GM12878 (cell line): ENCODE results near the gene RB1. TPM values are rescaled to one million over a fixed set of nuclear protein-coding genes. Genes with fewer than 3 reads are reported as not detected.

Source experiments
- ATAC-seq: fragments of 200-7000 bp; cut with Tn5 transposase; 3 replicates; pipeline ENCODE4 v1.9.1; 2020; ENCODE audit warnings: mild to moderate bottlenecking, moderate library complexity
- BruUV-seq: library from RNA; stranded (reverse); fragments of 400-500 nt; replicated peaks from 2 replicates; lab custom pipeline; 2021; lab: Mats Ljungman, UMichigan
- CTCF ChIA-PET: fragments of 300-600 bp; sonication (Branson Sonifier 250); formaldehyde crosslinking; extraction: SDS; loops from one replicate; lab custom pipeline; 2021; ENCODE audit warnings: inconsistent platforms; lab: Yijun Ruan, JAX
- POLR2A ChIA-PET: fragments of 350-600 bp; formaldehyde crosslinking; extraction: SDS; loops from one replicate; lab custom pipeline; 2021; ENCODE audit warnings: inconsistent platforms; lab: Charles Lee
- RAD21 ChIA-PET: fragments of 300-600 bp; sonication (Branson Sonifier 250); formaldehyde crosslinking; loops from one replicate; lab custom pipeline; 2023; ENCODE audit warnings: antibody characterized with exemption; ENCODE audit not compliant: unreplicated experiment; lab: Charles Lee
- SMC1A ChIA-PET: fragments of 300-600 bp; sonication (Branson Sonifier 250); formaldehyde crosslinking; loops from one replicate; lab custom pipeline; 2023; ENCODE audit not compliant: unreplicated experiment, uncharacterized antibody; lab: Charles Lee
- DNase-seq: peaks from one replicate; pipeline ENCODE4 v3.0.0-alpha.2; 2011; ENCODE audit warnings: low read depth, low spot score
- FAIRE-seq: peaks from 3 replicates; lab custom pipeline; 2011; peaks lifted over from hg19 to GRCh38; lab: Jason Lieb, UNC
- H2AFZ ChIP-seq: 2 replicates; pipeline ENCODE4 v1.6.0; 2011; ENCODE audit warnings: low read depth, low read length, control low read depth; ENCODE audit not compliant: control insufficient read depth
- H3K27ac ChIP-seq: 2 replicates; pipeline ENCODE4 v1.5.1; 2011; ENCODE audit warnings: control low read depth; ENCODE audit not compliant: control insufficient read depth, insufficient read depth
- H3K27me3 ChIP-seq, 2 experiments: replicated peaks in 1 of 2; 2 replicates each; pipeline versions ENCODE4 v1.6.0 to v1.6.1; 2011; ENCODE audit warnings: low read length in 1 of 2; ENCODE audit not compliant: control insufficient read depth in 2 of 2, insufficient read depth in 2 of 2
- H3K36me3 ChIP-seq, 2 experiments: 2 replicates each; pipeline ENCODE4 v1.5.1; 2011; ENCODE audit warnings: low read length in 1 of 2; ENCODE audit not compliant: control insufficient read depth in 2 of 2, insufficient read depth in 2 of 2
- H3K4me1 ChIP-seq: 2 replicates; pipeline ENCODE4 v1.6.1; 2011; ENCODE audit warnings: mild to moderate bottlenecking, low read length, moderate library complexity, mixed read lengths; ENCODE audit not compliant: control insufficient read depth, insufficient read depth
- H3K4me2 ChIP-seq: 2 replicates; pipeline ENCODE4 v1.6.0; 2011; ENCODE audit warnings: control low read depth; ENCODE audit not compliant: control insufficient read depth, insufficient read depth
- H3K4me3 ChIP-seq: fragments of 200-600 bp; sonication (generic); 2 replicates; pipeline ENCODE4 v1.5.1; 2016
- H3K79me2 ChIP-seq: 2 replicates; pipeline ENCODE4 v1.6.0; 2011; ENCODE audit warnings: low read length; ENCODE audit not compliant: control insufficient read depth, insufficient read depth
- H3K9ac ChIP-seq: 2 replicates; pipeline ENCODE4 v1.8.0; 2011; ENCODE audit warnings: low read length, control low read depth, mixed read lengths; ENCODE audit not compliant: control insufficient read depth, insufficient read depth
- H3K9me3 ChIP-seq: replicated peaks from 3 replicates; pipeline ENCODE4 v1.5.1; 2011; ENCODE audit warnings: mild to moderate bottlenecking, low read length; ENCODE audit not compliant: control insufficient read depth, insufficient read depth
- H4K20me1 ChIP-seq: 2 replicates; pipeline ENCODE4 v1.6.0; 2011; ENCODE audit not compliant: control insufficient read depth, insufficient read depth
- MTA3 ChIP-seq: IDR thresholded peaks from 2 replicates; pipeline ENCODE4 v1.6.1; 2012; ENCODE audit warnings: low read length, inconsistent platforms, borderline replicate concordance
- NKRF ChIP-seq: fragments of 450-650 bp; conservative IDR thresholded peaks from 2 replicates; pipeline ENCODE4 v1.6.1; 2017; ENCODE audit warnings: mild to moderate bottlenecking, moderate library complexity
- RCOR1 ChIP-seq: conservative IDR thresholded peaks from 2 replicates; pipeline ENCODE4 v1.6.1; 2012; ENCODE audit warnings: low read depth, low read length, improper control_type of control experiment
- SREBF1 ChIP-seq: IDR thresholded peaks from 2 replicates; pipeline ENCODE4 v1.6.1; 2012; ENCODE audit warnings: mild to moderate bottlenecking, low read length
- USF1 ChIP-seq: IDR thresholded peaks from 2 replicates; pipeline ENCODE4 v1.6.1; 2011; ENCODE audit warnings: borderline replicate concordance, low read depth, mild to moderate bottlenecking, moderate library complexity, mixed read lengths, low read length; ENCODE audit not compliant: insufficient read depth; ENCODE audit errors: extremely low read length
- YBX1 ChIP-seq: fragments of 450-650 bp; IDR thresholded peaks from 2 replicates; pipeline ENCODE4 v1.6.1; 2016; ENCODE audit warnings: antibody characterized with exemption
- WGBS: methylation state at CpG from one replicate; pipeline ENCODE4 v1.1.6; 2016; ENCODE audit warnings: low lambda C conversion rate; ENCODE audit not compliant: insufficient replicate concordance, insufficient coverage; ENCODE audit errors: missing lambda C conversion rate; 5-methylcytosine and 5-hydroxymethylcytosine counted together
- in situ Hi-C: fragments of 300-500 bp; cut with MboI; formaldehyde crosslinking; loops from 9 replicates; pipeline ENCODE4 v1.14.3; 2018; ENCODE audit warnings: mixed read lengths
- intact Hi-C: fragments of 100-400 bp; cut with micrococcal nuclease; formaldehyde crosslinking; loops from one replicate; pipeline ENCODE4 v1.14.2; 2022; ENCODE audit not compliant: unreplicated experiment
- polyA plus RNA-seq, 11 experiments: library from polyadenylated mRNA; depleted of rRNA in 4 of 11; unstranded in 6 of 11; stranded (reverse) in 5 of 11; fragments of >200 nt; fragmentation: Nextera tagmentation in 4 of 11; fragmentation: Illumina TruSeq in 1 of 11; extraction: Ambion mirVana in 4 of 11; extraction: Trizol in 1 of 11; gene quantifications; 1 replicate in 1 of 11; 2 replicates in 10 of 11; pipeline versions ENCODE4 v1.2.1 to v1.2.3, GENCODE V29; 2011 to 2016; ENCODE audit warnings: inconsistent platforms in 2 of 11, missing spikeins in 2 of 11, low read depth in 1 of 11
- total RNA-seq, 4 experiments: library from RNA; depleted of rRNA in 3 of 4; stranded (reverse); fragments of >200 nt in 3 of 4; fragmentation: Illumina TruSeq in 1 of 4; extraction: Trizol in 1 of 4; gene quantifications; 2 replicates each; pipeline versions ENCODE4 v1.2.1 to v1.2.3, GENCODE V29; 2013 to 2021
- TF ChIP-seq, protein P1 (sequence below): fragments of 450-650 bp; IDR thresholded peaks from 2 replicates; pipeline ENCODE4 v1.6.1; 2017; ENCODE audit warnings: mild to moderate bottlenecking, moderate library complexity

The RB1 gene
- total and polyA plus RNA-seq, 10 of the 15 experiments (the other 5 are each of a cell fraction or from before 2014, with no cell fraction given), result 2.8 to 45.0 (median 8.3) TPM

GRCh38 chr13:48448285-48448958 lies 144.9 kb downstream of the RB1 start:
- in situ Hi-C loops, result no loop called here

More at GRCh38 chr13:48448285-48448958, 144.9 kb downstream of the RB1 start:
- ATAC-seq (no peak), DNase-seq (no peak), FAIRE-seq (peak; percentile 68)
- Histone ChIP-seq H3K27ac (no peak overlapping the region), H3K27me3 (no peaks in the 10 kb centered on the region), H3K36me3 (peaks cover 0 to 5% of the 10 kb centered on the region in 2 experiments; a peak in 1 of 4 replicates), H3K9me3 (no peaks in the 10 kb centered on the region; the same call in 1 of the 3 replicates), H4K20me1 (no peaks in the 10 kb centered on the region), H3K4me2 (0 out of 2 replicates have a peak overlapping the region, but pooled peaks have one; percentile 1), H3K4me3 (no peak overlapping the region), H3K79me2 (no peaks in the 10 kb centered on the region; the same call in 1 of the 2 replicates), H3K9ac (no peak overlapping the region), H3K4me1 (no peaks in the 10 kb centered on the region), H2AFZ (0 out of 2 replicates have a peak overlapping the region, but pooled peaks have one; percentile 13)
- no TSS peak for BruUV-seq
- ChIA-PET CTCF (no interaction called here), POLR2A (no interaction called here), SMC1A (interaction anchor here (0.7 to 1.2 kb wide), 3 partner anchors 8 to 16 kb away, joined by 3 read pairs; no protein-coding TSS in a partner anchor), RAD21 (no interaction called here)
- intact Hi-C loops, result no loop called here
- 80% methylated on average over 3 of the region's 3 CpGs for WGBS
- TF ChIP-seq YBX1, result no peak
- TF ChIP-seq NKRF, result no peak
- no peak for TF ChIP-seq MTA3
- no peak for TF ChIP-seq USF1
- no peak for TF ChIP-seq RCOR1
- TF ChIP-seq, protein P1, sequence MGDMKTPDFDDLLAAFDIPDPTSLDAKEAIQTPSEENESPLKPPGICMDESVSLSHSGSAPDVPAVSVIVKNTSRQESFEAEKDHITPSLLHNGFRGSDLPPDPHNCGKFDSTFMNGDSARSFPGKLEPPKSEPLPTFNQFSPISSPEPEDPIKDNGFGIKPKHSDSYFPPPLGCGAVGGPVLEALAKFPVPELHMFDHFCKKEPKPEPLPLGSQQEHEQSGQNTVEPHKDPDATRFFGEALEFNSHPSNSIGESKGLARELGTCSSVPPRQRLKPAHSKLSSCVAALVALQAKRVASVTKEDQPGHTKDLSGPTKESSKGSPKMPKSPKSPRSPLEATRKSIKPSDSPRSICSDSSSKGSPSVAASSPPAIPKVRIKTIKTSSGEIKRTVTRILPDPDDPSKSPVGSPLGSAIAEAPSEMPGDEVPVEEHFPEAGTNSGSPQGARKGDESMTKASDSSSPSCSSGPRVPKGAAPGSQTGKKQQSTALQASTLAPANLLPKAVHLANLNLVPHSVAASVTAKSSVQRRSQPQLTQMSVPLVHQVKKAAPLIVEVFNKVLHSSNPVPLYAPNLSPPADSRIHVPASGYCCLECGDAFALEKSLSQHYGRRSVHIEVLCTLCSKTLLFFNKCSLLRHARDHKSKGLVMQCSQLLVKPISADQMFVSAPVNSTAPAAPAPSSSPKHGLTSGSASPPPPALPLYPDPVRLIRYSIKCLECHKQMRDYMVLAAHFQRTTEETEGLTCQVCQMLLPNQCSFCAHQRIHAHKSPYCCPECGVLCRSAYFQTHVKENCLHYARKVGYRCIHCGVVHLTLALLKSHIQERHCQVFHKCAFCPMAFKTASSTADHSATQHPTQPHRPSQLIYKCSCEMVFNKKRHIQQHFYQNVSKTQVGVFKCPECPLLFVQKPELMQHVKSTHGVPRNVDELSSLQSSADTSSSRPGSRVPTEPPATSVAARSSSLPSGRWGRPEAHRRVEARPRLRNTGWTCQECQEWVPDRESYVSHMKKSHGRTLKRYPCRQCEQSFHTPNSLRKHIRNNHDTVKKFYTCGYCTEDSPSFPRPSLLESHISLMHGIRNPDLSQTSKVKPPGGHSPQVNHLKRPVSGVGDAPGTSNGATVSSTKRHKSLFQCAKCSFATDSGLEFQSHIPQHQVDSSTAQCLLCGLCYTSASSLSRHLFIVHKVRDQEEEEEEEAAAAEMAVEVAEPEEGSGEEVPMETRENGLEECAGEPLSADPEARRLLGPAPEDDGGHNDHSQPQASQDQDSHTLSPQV, result no peak
- TF ChIP-seq SREBF1, result no peak
